PFSK-1 (cell line): ENCODE measurements around the gene BAK1.

Source experiments
- POLR2AphosphoS5 ChIP-seq: IDR thresholded peaks from 2 replicates; pipeline ENCODE4 v1.6.1; 2012; ENCODE audit warnings: low read depth, mild to moderate bottlenecking, control low read depth, low read length, moderate library complexity
- TAF1 ChIP-seq: IDR thresholded peaks from 2 replicates; pipeline ENCODE4 v1.6.1; 2012; ENCODE audit warnings: low read length, control low read depth, borderline replicate concordance; ENCODE audit not compliant: insufficient read depth

DNA sequence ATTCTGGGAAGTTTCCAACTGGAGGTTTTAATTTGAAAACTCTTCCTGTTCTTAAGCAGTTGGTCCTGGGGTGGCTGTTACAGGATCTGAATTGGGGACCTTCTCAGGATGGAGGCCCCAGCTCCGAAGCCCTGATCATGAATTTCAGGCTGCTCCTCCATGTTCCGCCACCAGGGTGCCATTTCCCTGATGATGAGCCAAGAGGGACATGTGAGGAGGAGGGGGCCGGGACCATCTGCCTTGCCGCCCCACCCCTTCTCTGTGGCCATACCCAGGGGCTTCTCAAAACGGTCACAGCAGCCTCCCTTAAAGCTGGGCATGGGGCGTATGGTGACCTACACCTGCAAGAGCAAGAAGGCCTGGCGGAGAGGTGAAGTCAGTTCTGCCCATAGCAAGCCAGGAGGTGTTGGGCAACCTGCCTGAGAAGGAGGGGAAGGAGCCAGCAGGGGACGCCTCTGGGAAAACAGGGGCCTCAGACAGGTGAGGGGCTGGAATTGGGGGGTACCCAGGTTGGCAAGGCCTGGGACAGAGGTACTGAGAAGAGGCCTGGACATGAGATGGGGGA lies 3.6 kb upstream of the BAK1 start:
- TF ChIP-seq POLR2AphosphoS5 (no peak), TAF1 (no peak)
